Measurements from ENCODE around the gene HUNK. TPM values are rescaled to one million over a fixed set of nuclear protein-coding genes. Genes with fewer than 3 reads are reported as not detected.
"Not testable (repeated sequence)": the region's sequence is repeated elsewhere in the genome, so short reads cannot be mapped to it uniquely, and the experiment has no call there.

The HUNK gene
- total RNA-seq, 1 donor from 2014 or later, result 44.0 TPM

DNA sequence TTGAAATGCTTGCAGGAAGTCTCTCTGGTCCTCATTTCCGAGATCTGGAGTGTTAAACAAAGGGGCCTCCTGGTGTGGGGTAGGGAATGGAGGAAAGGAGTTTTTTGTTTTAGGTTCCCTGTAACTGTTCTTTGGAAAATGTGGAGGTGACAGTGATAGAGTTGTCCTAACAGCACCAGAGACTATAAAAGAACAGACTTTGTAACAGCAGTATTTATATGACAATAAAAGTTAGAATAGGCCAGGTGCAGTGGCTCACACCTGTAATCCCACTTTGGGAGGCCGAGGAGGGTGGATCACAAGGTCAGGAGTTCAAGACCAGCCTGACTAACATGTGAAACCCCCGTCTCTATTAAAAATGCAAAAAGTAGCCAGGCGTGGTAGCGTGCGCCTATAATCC is 68.9 kb downstream of the HUNK start:
- TF ChIP-seq, protein P1, sequence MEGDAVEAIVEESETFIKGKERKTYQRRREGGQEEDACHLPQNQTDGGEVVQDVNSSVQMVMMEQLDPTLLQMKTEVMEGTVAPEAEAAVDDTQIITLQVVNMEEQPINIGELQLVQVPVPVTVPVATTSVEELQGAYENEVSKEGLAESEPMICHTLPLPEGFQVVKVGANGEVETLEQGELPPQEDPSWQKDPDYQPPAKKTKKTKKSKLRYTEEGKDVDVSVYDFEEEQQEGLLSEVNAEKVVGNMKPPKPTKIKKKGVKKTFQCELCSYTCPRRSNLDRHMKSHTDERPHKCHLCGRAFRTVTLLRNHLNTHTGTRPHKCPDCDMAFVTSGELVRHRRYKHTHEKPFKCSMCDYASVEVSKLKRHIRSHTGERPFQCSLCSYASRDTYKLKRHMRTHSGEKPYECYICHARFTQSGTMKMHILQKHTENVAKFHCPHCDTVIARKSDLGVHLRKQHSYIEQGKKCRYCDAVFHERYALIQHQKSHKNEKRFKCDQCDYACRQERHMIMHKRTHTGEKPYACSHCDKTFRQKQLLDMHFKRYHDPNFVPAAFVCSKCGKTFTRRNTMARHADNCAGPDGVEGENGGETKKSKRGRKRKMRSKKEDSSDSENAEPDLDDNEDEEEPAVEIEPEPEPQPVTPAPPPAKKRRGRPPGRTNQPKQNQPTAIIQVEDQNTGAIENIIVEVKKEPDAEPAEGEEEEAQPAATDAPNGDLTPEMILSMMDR (conservative IDR thresholded peaks at IDR 0.05), result no peak
- Mint-ChIP-seq H3K27ac (no peak overlapping the region), H3K9me3 (no peaks in the 10 kb centered on the region), H3K27me3 (no peaks in the 10 kb centered on the region), H3K4me3 (no peak overlapping the region), H3K4me1 (ENCODE audit: unreplicated experiment) (peaks cover 45% of the 10 kb centered on the region), H3K36me3 (peaks cover 27% of the 10 kb centered on the region)
- no peak for DNase-seq (ENCODE audit: extremely low spot score, unreplicated experiment)

DNA sequence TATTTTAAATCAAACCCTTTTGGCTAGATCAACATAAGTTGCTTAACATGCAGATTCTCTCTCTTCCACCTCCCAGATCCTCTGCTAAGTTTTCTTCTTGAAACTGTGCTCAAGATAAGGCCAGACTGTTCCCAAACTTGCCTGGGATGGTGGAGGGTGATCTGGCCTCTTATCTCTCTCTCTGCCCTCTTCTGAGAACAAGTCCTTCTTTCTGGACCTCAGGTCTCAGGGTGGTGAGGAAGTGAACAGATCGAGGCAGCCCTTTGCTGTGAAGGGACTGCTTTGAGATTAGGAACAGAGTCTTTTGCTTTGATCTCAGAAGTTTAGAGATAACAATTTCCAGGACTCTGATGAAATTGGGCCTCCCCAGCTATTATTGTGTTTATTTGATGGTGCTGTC is 70.7 kb downstream of the HUNK start:
- H3K4me3 Mint-ChIP-seq, result no peak overlapping the region
- H3K4me1 Mint-ChIP-seq (ENCODE audit: unreplicated experiment), result peaks cover 36% of the 10 kb centered on the region
- peaks cover 35% of the 10 kb centered on the region for H3K36me3 Mint-ChIP-seq
- H3K9me3 Mint-ChIP-seq, result no peaks in the 10 kb centered on the region
- DNase-seq (ENCODE audit: extremely low spot score, unreplicated experiment), result no peak
- TF ChIP-seq, protein P1 (conservative IDR thresholded peaks at IDR 0.05), result no peak
- H3K27me3 Mint-ChIP-seq, result no peaks in the 10 kb centered on the region
- H3K27ac Mint-ChIP-seq, result no peak overlapping the region

DNA sequence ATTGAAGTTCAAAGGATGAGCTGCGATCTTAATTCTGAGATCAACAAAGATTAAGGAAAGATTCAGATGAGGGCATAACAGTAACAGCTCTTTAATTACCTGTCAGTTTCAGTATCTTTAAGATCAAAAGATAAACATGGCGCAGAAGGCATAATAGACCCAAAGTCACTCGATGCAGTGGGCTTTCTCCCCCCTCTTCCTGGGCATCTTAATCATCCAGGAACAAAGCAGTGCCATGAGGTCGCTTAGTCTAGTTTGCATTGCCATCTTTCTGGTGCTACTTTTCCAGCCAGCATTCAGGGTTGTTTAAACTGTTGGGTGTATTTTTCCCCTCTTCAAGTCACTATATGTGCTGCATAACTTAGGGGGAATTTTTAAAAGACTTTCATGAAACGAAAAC is 72.3 kb downstream of the HUNK start:
- H3K27ac Mint-ChIP-seq, result peak overlapping the region; percentile 20
- peaks cover 37% of the 10 kb centered on the region for H3K36me3 Mint-ChIP-seq
- no peaks in the 10 kb centered on the region for H3K9me3 Mint-ChIP-seq
- DNase-seq (ENCODE audit: extremely low spot score, unreplicated experiment), result no peak
- no peaks in the 10 kb centered on the region for H3K27me3 Mint-ChIP-seq
- H3K4me3 Mint-ChIP-seq, result peak overlapping the region; percentile 30
- TF ChIP-seq, protein P1 (conservative IDR thresholded peaks at IDR 0.05), result no peak
- H3K4me1 Mint-ChIP-seq (ENCODE audit: unreplicated experiment), result peaks cover 30% of the 10 kb centered on the region

DNA sequence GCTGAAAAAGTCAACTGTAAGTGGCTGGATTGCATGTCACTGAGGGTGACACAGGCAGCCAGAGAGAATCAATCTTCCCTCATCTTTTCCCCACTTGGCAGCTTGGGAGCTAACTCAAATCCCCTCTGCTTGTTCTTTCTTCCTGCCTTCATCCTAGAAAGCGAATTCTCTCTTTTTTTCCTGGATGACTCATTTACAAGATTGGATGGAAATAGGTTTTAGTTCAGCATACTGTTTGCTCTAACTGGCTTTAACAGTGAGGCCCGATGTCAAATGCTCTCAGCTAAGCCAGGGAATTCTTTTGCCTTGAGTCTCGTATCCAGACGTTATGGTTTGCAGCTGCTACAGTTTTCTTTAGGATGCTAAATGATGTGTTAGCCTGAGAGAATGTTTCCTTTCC is 72.7 kb downstream of the HUNK start:
- Mint-ChIP-seq H3K36me3 (peaks cover 41% of the 10 kb centered on the region), H3K4me1 (ENCODE audit: unreplicated experiment) (peaks cover 30% of the 10 kb centered on the region), H3K9me3 (no peaks in the 10 kb centered on the region), H3K27me3 (no peaks in the 10 kb centered on the region), H3K4me3 (peak overlapping the region; percentile 15), H3K27ac (no peak overlapping the region)
- no peak for DNase-seq (ENCODE audit: extremely low spot score, unreplicated experiment)
- TF ChIP-seq, protein P1 (conservative IDR thresholded peaks at IDR 0.05), result no peak

DNA sequence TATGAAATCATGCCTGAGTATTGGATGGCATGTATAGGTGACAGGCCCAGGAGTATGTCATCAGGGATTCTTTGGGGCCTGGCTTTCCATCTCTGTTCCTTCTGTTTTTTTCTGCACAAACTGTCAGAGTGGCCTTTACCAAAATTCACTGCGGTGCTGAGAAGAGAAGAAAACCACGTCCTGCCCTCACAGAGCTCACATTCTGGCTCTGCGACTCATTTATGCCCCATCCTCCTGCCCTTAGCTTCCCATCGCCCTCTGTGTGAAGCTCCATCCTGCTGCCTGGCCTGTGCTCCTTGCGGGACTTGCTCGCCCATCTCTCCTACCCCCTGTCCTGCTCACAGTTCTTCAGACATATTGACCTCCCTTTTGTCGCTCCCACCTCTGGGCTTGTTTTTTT is 73.4 kb downstream of the HUNK start:
- Mint-ChIP-seq H3K27ac (no peak overlapping the region), H3K27me3 (no peaks in the 10 kb centered on the region), H3K4me3 (peak overlapping the region; percentile 15), H3K9me3 (no peaks in the 10 kb centered on the region), H3K36me3 (peaks cover 43% of the 10 kb centered on the region), H3K4me1 (ENCODE audit: unreplicated experiment) (peaks cover 30% of the 10 kb centered on the region)
- no peak for DNase-seq (ENCODE audit: extremely low spot score, unreplicated experiment)
- TF ChIP-seq, protein P1 (conservative IDR thresholded peaks at IDR 0.05), result no peak

DNA sequence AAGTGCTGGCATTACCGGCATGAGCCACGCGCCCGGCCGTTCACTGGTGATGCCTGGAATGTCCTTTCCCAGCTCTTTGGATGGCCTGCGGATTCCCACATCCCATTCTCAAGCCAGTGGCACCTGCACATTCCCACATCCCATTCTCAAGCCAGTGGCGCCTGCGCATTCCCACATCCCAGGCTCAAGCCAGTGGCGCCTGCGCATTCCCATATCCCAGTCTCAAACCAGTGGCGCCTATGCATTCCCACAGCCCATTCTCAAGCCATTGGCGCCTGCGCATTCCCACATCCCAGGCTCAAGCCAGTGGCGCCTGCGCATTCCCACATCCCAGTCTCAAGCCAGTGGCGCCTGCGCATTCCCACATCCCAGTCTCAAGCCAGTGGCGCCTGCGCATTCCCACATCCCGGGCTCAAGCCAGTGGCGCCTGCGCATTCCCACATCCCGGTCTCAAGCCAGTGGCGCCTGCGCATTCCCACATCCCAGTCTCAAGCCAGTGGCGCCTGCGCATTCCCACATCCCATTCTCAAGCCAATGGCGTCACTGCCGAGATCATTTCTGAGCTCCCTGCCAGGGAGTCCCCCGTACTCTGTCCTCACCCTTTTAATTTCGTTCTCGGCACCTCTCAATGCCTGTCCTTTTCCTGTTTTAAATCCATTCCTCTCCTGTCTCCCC is 74.2 kb downstream of the HUNK start:
- H3K27ac Mint-ChIP-seq, result not testable (repeated sequence)

More for the DNA sequence above, 74.2 kb downstream of the HUNK start:
- DNase-seq (ENCODE audit: extremely low spot score, unreplicated experiment); H3K9me3 Mint-ChIP-seq; H3K27me3 Mint-ChIP-seq; H3K4me3 Mint-ChIP-seq: not testable (repeated sequence)
- Mint-ChIP-seq H3K36me3 (peaks cover 50% of the 10 kb centered on the region), H3K4me1 (ENCODE audit: unreplicated experiment) (peaks cover 30% of the 10 kb centered on the region)
